Medulla oblongata (tissue), 1 donor: ENCODE results near the gene EIF4E1B.

ENCODE experiments used
- DNase-seq: peaks from one replicate; pipeline ENCODE4 v3.0.0-alpha.2; 2015; ENCODE audit errors: extremely low spot score

The EIF4E1B gene

GRCh38 chr5:176647030-176647842 is 16.8 kb downstream of the EIF4E1B start, which contains the start of gene TSPAN17:
Gene TSPAN17 (plus strand): TSS chr5:176647484. CDS start chr5:176647616, 132 bp downstream.
- peak; percentile 100 for DNase-seq

GRCh38 chr5:176647843-176648473 is 17.5 kb downstream of the EIF4E1B start:
- DNase-seq: peak; percentile 23

GRCh38 chr5:176648474-176649194 is 18.2 kb downstream of the EIF4E1B start:
- no peak for DNase-seq

GRCh38 chr5:176650354-176650884 is 19.9 kb downstream of the EIF4E1B start:
- DNase-seq: no peak

GRCh38 chr5:176651472-176651980 is 21.1 kb downstream of the EIF4E1B start:
- DNase-seq: no peak

GRCh38 chr5:176652136-176652535 is 21.7 kb downstream of the EIF4E1B start:
- peak; percentile 16 for DNase-seq

- DNase-seq: no peak
These were observed 23.2 kb downstream of the EIF4E1B start for GRCh38 chr5:176653401-176654385.

- no peak for DNase-seq
These were observed 24.4 kb downstream of the EIF4E1B start for GRCh38 chr5:176654856-176655255.

GRCh38 chr5:176656467-176656990 is 26.1 kb downstream of the EIF4E1B start:
- DNase-seq: no peak

- DNase-seq: peak; percentile 84
These were observed 27.6 kb downstream of the EIF4E1B start for GRCh38 chr5:176658007-176658599.

- DNase-seq: peak; percentile 34
These were observed 28.5 kb downstream of the EIF4E1B start for GRCh38 chr5:176658817-176659511.

- no peak for DNase-seq
These were observed 29.0 kb downstream of the EIF4E1B start for GRCh38 chr5:176659512-176659839.

- DNase-seq: no peak
These were observed 29.5 kb downstream of the EIF4E1B start for GRCh38 chr5:176659860-176660461.

- DNase-seq: no peak
These were observed 30.0 kb downstream of the EIF4E1B start for GRCh38 chr5:176660530-176660859.

GRCh38 chr5:176660860-176661641 is 30.6 kb downstream of the EIF4E1B start:
- peak; percentile 78 for DNase-seq

- DNase-seq: no peak
These were observed 31.2 kb downstream of the EIF4E1B start for GRCh38 chr5:176661676-176662075.

GRCh38 chr5:176662371-176663333 is 32.2 kb downstream of the EIF4E1B start:
- no peak for DNase-seq
